ENCODE measurements around the gene TERF2IP. TPM values are rescaled to one million over a fixed set of nuclear protein-coding genes. Genes with fewer than 3 reads are reported as not detected.

The TERF2IP gene
- total and polyA plus RNA-seq, 8 donors: 46.7 to 88.7 (median 77.3) TPM

DNA sequence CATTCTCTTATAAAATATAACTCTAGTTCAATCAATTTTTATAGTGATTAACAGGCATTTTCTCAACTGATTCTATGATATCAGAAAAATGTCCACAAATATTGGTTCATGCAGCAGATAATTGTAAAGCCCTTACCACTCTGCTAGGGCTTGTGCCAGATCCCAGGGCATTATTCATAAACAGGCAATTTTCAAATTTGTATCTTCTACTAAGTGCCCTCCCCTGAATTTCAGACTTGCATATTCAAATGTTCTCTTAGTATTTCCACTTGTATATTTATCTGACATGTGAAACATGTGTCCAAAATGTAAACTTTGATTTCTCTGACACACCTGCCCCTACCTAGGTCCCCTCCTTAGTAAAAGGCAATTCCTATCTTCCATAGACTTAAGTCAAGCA lies 19.9 kb downstream of the TERF2IP start:
- TF ChIP-seq, protein P1, sequence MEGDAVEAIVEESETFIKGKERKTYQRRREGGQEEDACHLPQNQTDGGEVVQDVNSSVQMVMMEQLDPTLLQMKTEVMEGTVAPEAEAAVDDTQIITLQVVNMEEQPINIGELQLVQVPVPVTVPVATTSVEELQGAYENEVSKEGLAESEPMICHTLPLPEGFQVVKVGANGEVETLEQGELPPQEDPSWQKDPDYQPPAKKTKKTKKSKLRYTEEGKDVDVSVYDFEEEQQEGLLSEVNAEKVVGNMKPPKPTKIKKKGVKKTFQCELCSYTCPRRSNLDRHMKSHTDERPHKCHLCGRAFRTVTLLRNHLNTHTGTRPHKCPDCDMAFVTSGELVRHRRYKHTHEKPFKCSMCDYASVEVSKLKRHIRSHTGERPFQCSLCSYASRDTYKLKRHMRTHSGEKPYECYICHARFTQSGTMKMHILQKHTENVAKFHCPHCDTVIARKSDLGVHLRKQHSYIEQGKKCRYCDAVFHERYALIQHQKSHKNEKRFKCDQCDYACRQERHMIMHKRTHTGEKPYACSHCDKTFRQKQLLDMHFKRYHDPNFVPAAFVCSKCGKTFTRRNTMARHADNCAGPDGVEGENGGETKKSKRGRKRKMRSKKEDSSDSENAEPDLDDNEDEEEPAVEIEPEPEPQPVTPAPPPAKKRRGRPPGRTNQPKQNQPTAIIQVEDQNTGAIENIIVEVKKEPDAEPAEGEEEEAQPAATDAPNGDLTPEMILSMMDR (IDR thresholded peaks at IDR 0.05): no peak
- Histone ChIP-seq H3K27me3 (no peaks in the 10 kb centered on the region), H3K9me3 (no peaks in the 10 kb centered on the region), H3K36me3 (no peaks in the 10 kb centered on the region), H3K27ac (no peak overlapping the region), H3K4me1 (no peaks in the 10 kb centered on the region), H3K4me3 (no peak overlapping the region)
- intact Hi-C loops (cut with DNase I): no loop called here
- ATAC-seq (no peak), DNase-seq (no peak)

DNA sequence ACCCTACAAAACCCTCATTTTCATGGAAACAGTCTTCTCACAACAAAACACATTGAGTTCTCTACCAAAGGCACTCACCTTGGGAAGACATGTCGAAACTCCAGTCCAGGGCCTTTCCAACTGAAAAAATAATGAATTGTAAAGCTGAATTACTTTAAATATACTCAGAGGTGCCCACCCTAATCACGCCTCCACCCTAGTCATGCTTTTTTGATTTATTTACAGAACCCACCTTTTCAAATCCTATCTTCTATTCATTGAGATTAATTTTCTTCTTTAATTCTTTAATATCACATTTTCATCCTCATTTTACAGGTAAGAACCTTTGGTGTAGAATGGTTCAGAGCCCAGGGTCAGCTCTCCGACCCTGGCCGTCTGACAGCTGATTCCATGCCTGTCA lies 29.3 kb downstream of the TERF2IP start, which contains the start of gene CPHXL2:
Gene CPHXL2, minus strand, starts transcription at position 101 of the 400 bp plus-strand sequence. Its CDS starts 10 bp downstream, at position 91.
- intact Hi-C loops (cut with DNase I): no loop called here
- no peaks in the 10 kb centered on the region for H3K4me1 ChIP-seq
- ATAC-seq: no peak
- TF ChIP-seq, protein P1 (IDR thresholded peaks at IDR 0.05): no peak
- no peak within 1 kb of the TSS for H3K27ac ChIP-seq
- no peaks in the 10 kb centered on the region for H3K36me3 ChIP-seq
- no peak for DNase-seq
- H3K27me3 ChIP-seq: no peaks in the 10 kb centered on the region
- no peaks in the 10 kb centered on the region for H3K9me3 ChIP-seq
- no peak within 1 kb of the TSS for H3K4me3 ChIP-seq

DNA sequence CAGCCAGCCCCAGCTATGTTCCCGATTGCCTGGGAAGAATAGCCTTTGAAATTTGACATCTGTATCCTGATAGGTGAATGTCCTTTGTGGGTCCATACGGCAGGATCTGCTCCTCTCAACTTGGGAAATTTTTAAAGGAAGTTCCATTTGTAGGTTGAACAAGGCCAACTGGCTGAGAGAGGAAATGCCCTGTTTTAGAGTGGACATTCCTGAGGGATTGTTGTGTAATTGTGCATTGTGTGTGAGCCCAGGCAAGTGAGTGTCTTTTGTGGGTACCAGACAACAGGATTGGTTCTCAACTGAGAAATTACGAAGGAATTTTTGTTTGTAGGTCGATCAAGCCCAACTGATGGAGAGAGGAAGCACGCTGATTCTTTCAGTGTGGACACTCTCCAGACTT lies 31.8 kb downstream of the TERF2IP start:
- H3K4me3 ChIP-seq: no peak overlapping the region
- DNase-seq (no peak), ATAC-seq (no peak)
- TF ChIP-seq, protein P1 (IDR thresholded peaks at IDR 0.05): no peak
- H3K36me3 ChIP-seq: no peaks in the 10 kb centered on the region
- no peaks in the 10 kb centered on the region for H3K9me3 ChIP-seq
- intact Hi-C loops (cut with DNase I): no loop called here
- H3K27ac ChIP-seq: no peak overlapping the region
- no peaks in the 10 kb centered on the region for H3K27me3 ChIP-seq
- H3K4me1 ChIP-seq: no peaks in the 10 kb centered on the region

DNA sequence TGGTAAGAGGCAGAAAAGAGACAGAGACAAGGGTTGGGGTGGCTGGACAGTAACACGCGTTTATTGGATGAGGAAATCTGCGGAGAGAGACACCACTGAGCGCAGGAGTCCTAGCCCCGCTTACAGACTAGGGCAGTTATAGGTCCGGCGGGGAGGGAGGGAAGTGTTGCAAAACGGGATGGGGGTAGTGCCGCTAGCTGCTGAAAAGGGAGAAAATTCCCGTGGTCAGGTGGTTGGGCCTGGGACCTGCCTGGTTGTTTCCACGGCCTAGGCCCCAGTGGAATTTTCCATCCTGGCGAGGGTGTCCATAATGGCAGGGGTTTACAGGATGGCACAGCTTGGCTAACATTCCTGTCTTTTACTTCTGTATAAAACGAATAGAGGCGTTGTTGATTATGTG lies 34.7 kb downstream of the TERF2IP start:
- DNase-seq (no peak), ATAC-seq (no peak)
- Histone ChIP-seq H3K27me3 (no peaks in the 10 kb centered on the region), H3K4me1 (no peaks in the 10 kb centered on the region), H3K9me3 (no peaks in the 10 kb centered on the region), H3K4me3 (no peak overlapping the region), H3K36me3 (no peaks in the 10 kb centered on the region), H3K27ac (no peak overlapping the region)
- intact Hi-C loops (cut with DNase I): no loop called here
- TF ChIP-seq, protein P1 (IDR thresholded peaks at IDR 0.05): no peak

DNA sequence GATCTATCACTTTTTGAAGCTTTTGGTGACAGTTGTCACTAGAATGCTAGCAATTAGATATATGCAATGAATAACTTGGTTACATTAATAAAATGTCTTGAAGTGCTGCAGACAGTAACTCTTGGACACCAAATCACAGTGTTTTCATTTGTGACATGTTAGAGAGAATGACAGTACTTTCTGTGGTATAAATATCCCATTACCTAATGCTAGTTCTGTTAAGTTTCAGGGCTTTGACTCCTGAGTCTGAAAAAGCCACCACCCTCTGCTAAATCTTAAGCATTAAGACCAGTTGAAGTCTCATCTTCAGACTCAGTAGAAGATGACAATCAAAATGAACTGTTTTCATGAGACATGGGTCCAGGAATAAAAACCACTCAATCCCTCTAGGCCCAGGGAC lies 39.8 kb downstream of the TERF2IP start:
- no peak overlapping the region for H3K4me3 ChIP-seq
- no peak for ATAC-seq
- intact Hi-C loops (cut with DNase I): no loop called here

More for the DNA sequence above, 39.8 kb downstream of the TERF2IP start:
- no peaks in the 10 kb centered on the region for H3K27me3 ChIP-seq
- H3K4me1 ChIP-seq: no peaks in the 10 kb centered on the region
- no peaks in the 10 kb centered on the region for H3K9me3 ChIP-seq
- H3K36me3 ChIP-seq: no peaks in the 10 kb centered on the region
- TF ChIP-seq, protein P1 (IDR thresholded peaks at IDR 0.05): no peak
- no peak for DNase-seq
- no peak overlapping the region for H3K27ac ChIP-seq
